SK-N-SH (cell line): ENCODE data around the gene GABRG3. TPM values are rescaled to one million over a fixed set of nuclear protein-coding genes. Genes with fewer than 3 reads are reported as not detected.

ENCODE experiments used
- CTCF ChIA-PET: fragments of 300-600, 350-600 bp; formaldehyde crosslinking; extraction: SDS; loops from one replicate; lab custom pipeline; 2021; lab: Yijun Ruan, JAX
- POLR2A ChIA-PET: fragments of 350-600 bp; sonication (Branson Sonifier 250); formaldehyde crosslinking; extraction: SDS; loops from one replicate; lab custom pipeline; 2020; ENCODE audit warnings: antibody characterized with exemption, inconsistent platforms; lab: Yijun Ruan, JAX
- DNase-seq: peaks from one replicate; pipeline ENCODE4 v3.0.0; 2012
- H2AFZ ChIP-seq: fragments of 200-600 bp; sonication (generic); 2 replicates; pipeline ENCODE4 v1.8.1; 2016; ENCODE audit warnings: antibody characterized with exemption, mild to moderate bottlenecking, low read depth
- H3F3A ChIP-seq: fragments of 200-600 bp; sonication (generic); replicated peaks from 2 replicates; pipeline ENCODE3; 2016; ENCODE audit warnings: antibody characterized with exemption, mild to moderate bottlenecking; ENCODE audit not compliant: insufficient read depth
- H3K27ac ChIP-seq, 2 experiments: fragments of 200-500 bp in 1 of 2; fragments of 200-600 bp in 1 of 2; sonication (Bioruptor generic) in 1 of 2; sonication (generic), shearing (Covaris generic) in 1 of 2; 2 replicates each; pipeline versions ENCODE4 v1.5.1 to v1.6.1; 2014 to 2016; ENCODE audit warnings: low read depth in 2 of 2, inconsistent platforms in 1 of 2, low read length in 1 of 2, mild to moderate bottlenecking in 1 of 2, mixed read lengths in 1 of 2
- H3K27me3 ChIP-seq: fragments of 200-600 bp; sonication (generic), shearing (Covaris generic); 2 replicates; pipeline ENCODE4 v1.6.1; 2016; ENCODE audit warnings: mixed run types; ENCODE audit not compliant: insufficient read depth
- H3K36me3 ChIP-seq, 2 experiments: fragments of 200-500 bp in 1 of 2; fragments of 200-600 bp in 1 of 2; sonication (Bioruptor generic) in 1 of 2; sonication (generic) in 1 of 2; replicated peaks in 1 of 2; 2 replicates each; pipeline versions ENCODE3 to v1.5.1; 2014 to 2016; ENCODE audit warnings: low read length in 1 of 2, mild to moderate bottlenecking in 1 of 2; ENCODE audit not compliant: insufficient read depth in 2 of 2, control insufficient read depth in 1 of 2
- H3K4me1 ChIP-seq, 2 experiments: fragments of 200-500 bp in 1 of 2; fragments of 200-600 bp in 1 of 2; sonication (Bioruptor generic) in 1 of 2; sonication (generic), shearing (Covaris generic) in 1 of 2; 2 replicates each; pipeline versions ENCODE4 v1.5.1 to v1.6.1; 2014 to 2016; ENCODE audit warnings: low read depth in 1 of 2, low read length in 1 of 2, mixed run types in 1 of 2; ENCODE audit not compliant: insufficient read depth in 2 of 2, control insufficient read depth in 1 of 2
- H3K4me2 ChIP-seq: fragments of 200-600 bp; sonication (generic), shearing (Covaris generic); 2 replicates; pipeline ENCODE4 v1.6.1; 2017; ENCODE audit warnings: mixed run types
- H3K4me3 ChIP-seq, 2 experiments: fragments of 200-500 bp in 1 of 2; fragments of 200-600 bp in 1 of 2; sonication (Bioruptor generic) in 1 of 2; sonication (generic), shearing (Covaris generic) in 1 of 2; 2 replicates each; pipeline versions ENCODE4 v1.5.1 to v1.8.1; 2014 to 2016; ENCODE audit warnings: low read depth in 2 of 2, inconsistent platforms in 1 of 2, low read length in 1 of 2, mild to moderate bottlenecking in 1 of 2, mixed read lengths in 1 of 2, moderate library complexity in 1 of 2
- H3K79me2 ChIP-seq: fragments of 200-600 bp; sonication (generic); 2 replicates; pipeline ENCODE4 v1.8.1; 2017; ENCODE audit warnings: mild to moderate bottlenecking; ENCODE audit not compliant: insufficient read depth
- H3K9ac ChIP-seq: fragments of 200-600 bp; sonication (generic); 2 replicates; pipeline ENCODE4 v1.6.1; 2017; ENCODE audit warnings: mixed run types
- H3K9me2 ChIP-seq: fragments of 200-600 bp; sonication (generic); 2 replicates; pipeline ENCODE4 v1.6.1; 2017; ENCODE audit warnings: mixed run types
- H3K9me3 ChIP-seq: fragments of 200-600 bp; sonication (generic); 2 replicates; pipeline ENCODE4 v1.6.1; 2017; ENCODE audit warnings: mixed run types, mild to moderate bottlenecking, moderate library complexity
- H4K20me1 ChIP-seq: fragments of 200-600 bp; sonication (generic); 2 replicates; pipeline ENCODE4 v1.6.1; 2017; ENCODE audit warnings: mild to moderate bottlenecking, mixed run types; ENCODE audit not compliant: insufficient read depth
- CHD2 ChIP-seq: fragments of 150-350 bp; IDR thresholded peaks from 2 replicates; pipeline ENCODE4 v1.6.1; 2018; ENCODE audit warnings: low read length; ENCODE audit not compliant: partially characterized antibody
- CTCF ChIP-seq: fragments of 200-600 bp; sonication (generic); IDR thresholded peaks from 2 replicates; pipeline ENCODE4 v1.6.1; 2017; ENCODE audit warnings: antibody characterized with exemption, mild to moderate bottlenecking, moderate library complexity
- ELF1 ChIP-seq: IDR thresholded peaks from 2 replicates; pipeline ENCODE4 v1.4.0; 2012
- EZH2phosphoT487 ChIP-seq: fragments of 200-600 bp; sonication (generic); IDR thresholded peaks from 2 replicates; pipeline ENCODE4 v1.6.1; 2017; ENCODE audit warnings: low read depth, mixed run types, mild to moderate bottlenecking, antibody characterized with exemption, moderate library complexity, borderline replicate concordance
- FOXJ3 ChIP-seq: sonication (generic); formaldehyde crosslinking; IDR thresholded peaks from 2 replicates; pipeline ENCODE4 v1.5.1; 2020; ENCODE audit warnings: mild to moderate bottlenecking, missing genetic modification reagents
- FOXM1 ChIP-seq: IDR thresholded peaks from 2 replicates; pipeline ENCODE4 v1.4.0; 2012; ENCODE audit warnings: low read depth, mild to moderate bottlenecking
- GABPA ChIP-seq: IDR thresholded peaks from 2 replicates; pipeline ENCODE4 v1.4.0; 2012; ENCODE audit warnings: low read depth, mild to moderate bottlenecking
- IRF3 ChIP-seq: fragments of 150-350 bp; IDR thresholded peaks from 2 replicates; pipeline ENCODE4 v1.6.1; 2016; ENCODE audit warnings: mild to moderate bottlenecking, low read depth, low read length
- MAX ChIP-seq: IDR thresholded peaks from 2 replicates; pipeline ENCODE4 v1.4.0; 2012; ENCODE audit warnings: low read depth
- MXI1 ChIP-seq: IDR thresholded peaks from 2 replicates; pipeline ENCODE4 v1.6.1; 2012; ENCODE audit warnings: mild to moderate bottlenecking, low read depth, low read length, improper control_type of control experiment
- NFIC ChIP-seq: IDR thresholded peaks from 2 replicates; pipeline ENCODE4 v1.4.0; 2012; ENCODE audit warnings: borderline replicate concordance
- RAD21 ChIP-seq: IDR thresholded peaks from 2 replicates; pipeline ENCODE4 v1.6.1; 2012; ENCODE audit warnings: mild to moderate bottlenecking, low read length
- RCOR1 ChIP-seq: fragments of 150-350 bp; IDR thresholded peaks from 2 replicates; pipeline ENCODE4 v1.6.1; 2017; ENCODE audit warnings: antibody characterized with exemption, low read length
- REST ChIP-seq: IDR thresholded peaks from 2 replicates; pipeline ENCODE4 v1.6.1; 2012; ENCODE audit warnings: mild to moderate bottlenecking, low read depth, low read length, moderate library complexity
- RFX5 ChIP-seq: IDR thresholded peaks from 2 replicates; pipeline ENCODE4 v1.6.1; 2012; ENCODE audit warnings: mild to moderate bottlenecking, improper control_type of control experiment, low read length
- SIN3A ChIP-seq: IDR thresholded peaks from 2 replicates; pipeline ENCODE4 v1.6.1; 2012; ENCODE audit warnings: low read depth, mild to moderate bottlenecking, low read length, moderate library complexity, borderline replicate concordance
- SMC3 ChIP-seq: IDR thresholded peaks from 2 replicates; pipeline ENCODE4 v1.6.1; 2012; ENCODE audit warnings: low read depth, low read length, improper control_type of control experiment
- TCF12 ChIP-seq: IDR thresholded peaks from 2 replicates; pipeline ENCODE4 v1.4.0; 2012
- TEAD4 ChIP-seq: IDR thresholded peaks from 2 replicates; pipeline ENCODE4 v1.4.0; 2012; ENCODE audit warnings: mild to moderate bottlenecking, borderline replicate concordance; ENCODE audit not compliant: insufficient read depth
- WGBS: methylation state at CpG from one replicate; pipeline ENCODE4 v1.1.6; 2017; ENCODE audit warnings: low lambda C conversion rate; 5-methylcytosine and 5-hydroxymethylcytosine counted together
- polyA plus RNA-seq, 3 experiments: library from polyadenylated mRNA; depleted of rRNA; stranded (reverse); fragments of >200 nt; gene quantifications; 2 replicates each; pipeline ENCODE4 v1.2.3, GENCODE V29; 2012

GABRG3 gene
- polyA plus RNA-seq, 1 of the 3 experiments (the other 2 are of a cell fraction), result not detected

- POLR2A ChIA-PET, result no interaction called here
- Histone ChIP-seq H3K27me3 (no peaks in the 10 kb centered on the region), H3K4me2 (no peak overlapping the region)
These were observed 271.0 kb downstream of the GABRG3 start for GRCh38 chr15:27241943-27242342.

More at GRCh38 chr15:27241943-27242342, 271.0 kb downstream of the GABRG3 start:
- H3K4me3 ChIP-seq, result no peak overlapping the region
- no peaks in the 10 kb centered on the region for H3K9me2 ChIP-seq
- H3K4me1 ChIP-seq, result peaks cover 0 to 11% of the 10 kb centered on the region in 2 experiments; a peak in 1 of 4 replicates
- CTCF ChIA-PET, result interaction anchor here (1.2 kb wide), 1 partner anchor 182 kb away, joined by 3 read pairs; no protein-coding TSS in a partner anchor
- H2AFZ ChIP-seq, result no peak overlapping the region
- H3F3A ChIP-seq, result no peaks in the 10 kb centered on the region
- 7% methylated on average over 2 of the region's 2 CpGs for WGBS
- no peaks in the 10 kb centered on the region for H3K79me2 ChIP-seq
- no peak overlapping the region for H3K27ac ChIP-seq
- no peaks in the 10 kb centered on the region for H4K20me1 ChIP-seq
- H3K9me3 ChIP-seq, result no peaks in the 10 kb centered on the region
- no peak for TF ChIP-seq GABPA
- no peak for TF ChIP-seq CHD2
- TF ChIP-seq CTCF, result no peak
- TF ChIP-seq IRF3, result no peak
- no peak for TF ChIP-seq SIN3A
- no peak for TF ChIP-seq SMC3
- no peak for TF ChIP-seq EZH2phosphoT487
- TF ChIP-seq RCOR1, result no peak
- no peak for TF ChIP-seq RAD21
- TF ChIP-seq MXI1, result no peak
- no peak for TF ChIP-seq MAX
- no peak for TF ChIP-seq ELF1
- no peak for TF ChIP-seq REST
- TF ChIP-seq RFX5, result no peak
- no peak for TF ChIP-seq NFIC
- no peak for TF ChIP-seq FOXJ3
- TF ChIP-seq TCF12, result no peak
- TF ChIP-seq FOXM1, result no peak
- no peak for TF ChIP-seq TEAD4
- H3K36me3 ChIP-seq, result no peaks in the 10 kb centered on the region
- no peak overlapping the region for H3K9ac ChIP-seq
- DNase-seq, result no peak
